Measurements from ENCODE around the gene ADD2.

GRCh38 chr2:70733646-70734180, 34.3 kb downstream of the ADD2 start:
- TF ChIP-seq EZH2 (IDR thresholded peaks at IDR 0.05) (no peak), CTCF (IDR thresholded peaks at IDR 0.05) (no peak), EZH2phosphoT487 (IDR thresholded peaks at IDR 0.05) (no peak)

Data from neural progenitor cell (in vitro differentiated cells).